ENCODE results near the gene CX3CL1. TPM values are rescaled to one million over a fixed set of nuclear protein-coding genes. Genes with fewer than 3 reads are reported as not detected.
A peak's percentile ranks its signal among the peaks of the same experiment; 100 is the strongest.

CX3CL1 gene
- total and polyA plus RNA-seq, 3 experiments from 2014 or later = not detected

- Mint-ChIP-seq H3K36me3 (peaks cover 0 to 1% (median 0%) of the 10 kb centered on the region in 3 donors), H3K9me3 (no peaks in the 10 kb centered on the region), H3K4me1 (peaks cover 0 to 4% (median 2%) of the 10 kb centered on the region in 3 donors), H3K27ac (peak overlapping the region in 1 of 8 donors; percentile 3), H3K27me3 (peaks cover 7 to 8% of the 10 kb centered on the region in 2 donors), H3K4me3 (no peak overlapping the region)
- Histone ChIP-seq H3K4me3 (ENCODE audit: low read length) (no peak overlapping the region), H3K9me3 (ENCODE audit: low read length) (no peaks in the 10 kb centered on the region), H3K36me3 (ENCODE audit: insufficient read depth, low read length) (no peaks in the 10 kb centered on the region), H3K27me3 (ENCODE audit: insufficient read depth, low read length, poor library complexity, severe bottlenecking) (no peaks in the 10 kb centered on the region), H3K4me1 (ENCODE audit: insufficient read depth, low read length) (no peaks in the 10 kb centered on the region), H3K27ac (ENCODE audit: low read depth, low read length) (no peak overlapping the region)
- ChIA-PET CTCF (no interaction called here), POLR2A (no interaction called here)
- peak in 1 of 5 donors; percentile 24 for DNase-seq
These were observed 16.2 kb downstream of the CX3CL1 start for GRCh38 chr16:57388359-57389086.

GRCh38 chr16:57389087-57389468 lies 16.8 kb downstream of the CX3CL1 start:
- no peak overlapping the region for H3K4me3 ChIP-seq (ENCODE audit: low read length)
- no peak overlapping the region for H3K4me3 Mint-ChIP-seq
- H3K36me3 Mint-ChIP-seq = peaks cover 0 to 1% (median 0%) of the 10 kb centered on the region in 3 donors
- ChIA-PET POLR2A (no interaction called here), CTCF (no interaction called here)
- no peaks in the 10 kb centered on the region for H3K9me3 Mint-ChIP-seq
- no peak for DNase-seq
- H3K4me1 ChIP-seq (ENCODE audit: insufficient read depth, low read length) = no peaks in the 10 kb centered on the region
- H3K27me3 Mint-ChIP-seq = peaks cover 11 to 14% of the 10 kb centered on the region in 2 donors
- peaks cover 0 to 4% (median 2%) of the 10 kb centered on the region in 3 donors for H3K4me1 Mint-ChIP-seq
- H3K27ac Mint-ChIP-seq = no peak overlapping the region
- H3K36me3 ChIP-seq (ENCODE audit: insufficient read depth, low read length) = no peaks in the 10 kb centered on the region
- no peaks in the 10 kb centered on the region for H3K9me3 ChIP-seq (ENCODE audit: low read length)
- H3K27me3 ChIP-seq (ENCODE audit: insufficient read depth, low read length, poor library complexity, severe bottlenecking) = no peaks in the 10 kb centered on the region
- H3K27ac ChIP-seq (ENCODE audit: low read depth, low read length) = no peak overlapping the region

- Histone ChIP-seq H3K4me1 (ENCODE audit: insufficient read depth, low read length) (no peaks in the 10 kb centered on the region), H3K27me3 (ENCODE audit: insufficient read depth, low read length, poor library complexity, severe bottlenecking) (no peaks in the 10 kb centered on the region), H3K36me3 (ENCODE audit: insufficient read depth, low read length) (no peaks in the 10 kb centered on the region), H3K4me3 (ENCODE audit: low read length) (no peak overlapping the region), H3K27ac (ENCODE audit: low read depth, low read length) (no peak overlapping the region), H3K9me3 (ENCODE audit: low read length) (no peaks in the 10 kb centered on the region)
- ChIA-PET POLR2A (no interaction called here), CTCF (no interaction called here)
- H3K4me3 Mint-ChIP-seq = no peak overlapping the region
- no peaks in the 10 kb centered on the region for H3K9me3 Mint-ChIP-seq
- H3K27ac Mint-ChIP-seq = no peak overlapping the region
- peaks cover 0 to 4% (median 2%) of the 10 kb centered on the region in 3 donors for H3K4me1 Mint-ChIP-seq
- H3K36me3 Mint-ChIP-seq = peaks cover 0 to under 1% (median 0%) of the 10 kb centered on the region in 3 donors
- DNase-seq = peak in 1 of 5 donors; percentile 8
- peaks cover 14 to 20% of the 10 kb centered on the region in 2 donors for H3K27me3 Mint-ChIP-seq
These were observed 18.5 kb downstream of the CX3CL1 start for GRCh38 chr16:57390636-57391295.

- Histone ChIP-seq H3K4me3 (ENCODE audit: low read length) (no peak overlapping the region), H3K4me1 (ENCODE audit: insufficient read depth, low read length) (no peaks in the 10 kb centered on the region), H3K36me3 (ENCODE audit: insufficient read depth, low read length) (no peaks in the 10 kb centered on the region), H3K27ac (ENCODE audit: low read depth, low read length) (no peak overlapping the region), H3K9me3 (ENCODE audit: low read length) (no peaks in the 10 kb centered on the region), H3K27me3 (ENCODE audit: insufficient read depth, low read length, poor library complexity, severe bottlenecking) (no peaks in the 10 kb centered on the region)
- Mint-ChIP-seq H3K27me3 (peaks cover 18 to 24% of the 10 kb centered on the region in 2 donors), H3K36me3 (no peaks in the 10 kb centered on the region), H3K27ac (no peak overlapping the region), H3K9me3 (no peaks in the 10 kb centered on the region), H3K4me1 (peaks cover 0 to 4% (median 2%) of the 10 kb centered on the region in 3 donors), H3K4me3 (no peak overlapping the region)
- DNase-seq = peak in 1 of 5 donors; percentile 1
- POLR2A ChIA-PET = no interaction called here
- CTCF ChIA-PET = no interaction called here
These were observed 19.0 kb downstream of the CX3CL1 start for GRCh38 chr16:57391300-57391699.

- no peaks in the 10 kb centered on the region for H3K36me3 ChIP-seq (ENCODE audit: insufficient read depth, low read length)
- CTCF ChIA-PET = no interaction called here
- POLR2A ChIA-PET = no interaction called here
- no peaks in the 10 kb centered on the region for H3K36me3 Mint-ChIP-seq
- no peak overlapping the region for H3K4me3 ChIP-seq (ENCODE audit: low read length)
- no peak for DNase-seq
- no peaks in the 10 kb centered on the region for H3K9me3 Mint-ChIP-seq
- H3K4me1 ChIP-seq (ENCODE audit: insufficient read depth, low read length) = no peaks in the 10 kb centered on the region
- no peaks in the 10 kb centered on the region for H3K4me1 Mint-ChIP-seq
- no peak overlapping the region for H3K4me3 Mint-ChIP-seq
- no peak overlapping the region for H3K27ac Mint-ChIP-seq
- H3K27me3 Mint-ChIP-seq = peaks cover 19 to 27% of the 10 kb centered on the region in 2 donors
- H3K27me3 ChIP-seq (ENCODE audit: insufficient read depth, low read length, poor library complexity, severe bottlenecking) = no peaks in the 10 kb centered on the region
- H3K27ac ChIP-seq (ENCODE audit: low read depth, low read length) = no peak overlapping the region
- no peaks in the 10 kb centered on the region for H3K9me3 ChIP-seq (ENCODE audit: low read length)
These were observed 19.4 kb downstream of the CX3CL1 start for GRCh38 chr16:57391708-57392107.

- Histone ChIP-seq H3K4me1 (ENCODE audit: insufficient read depth, low read length) (no peaks in the 10 kb centered on the region), H3K27me3 (ENCODE audit: insufficient read depth, low read length, poor library complexity, severe bottlenecking) (no peaks in the 10 kb centered on the region), H3K27ac (ENCODE audit: low read depth, low read length) (no peak overlapping the region), H3K4me3 (ENCODE audit: low read length) (no peak overlapping the region), H3K9me3 (ENCODE audit: low read length) (no peaks in the 10 kb centered on the region), H3K36me3 (ENCODE audit: insufficient read depth, low read length) (no peaks in the 10 kb centered on the region)
- Mint-ChIP-seq H3K27me3 (peaks cover 19 to 27% of the 10 kb centered on the region in 2 donors), H3K27ac (no peak overlapping the region), H3K9me3 (no peaks in the 10 kb centered on the region), H3K36me3 (no peaks in the 10 kb centered on the region), H3K4me3 (no peak overlapping the region), H3K4me1 (no peaks in the 10 kb centered on the region)
- POLR2A ChIA-PET = no interaction called here
- peak in 1 of 5 donors; percentile 6 for DNase-seq
- CTCF ChIA-PET = no interaction called here
These were observed 20.4 kb downstream of the CX3CL1 start for GRCh38 chr16:57392694-57393093.

- no peak overlapping the region for H3K27ac ChIP-seq (ENCODE audit: low read depth, low read length)
- CTCF ChIA-PET = interaction anchor here (1.2 kb wide), 1 partner anchor 9 kb away, joined by 3 read pairs; no protein-coding TSS in a partner anchor
- DNase-seq = peak in 1 of 5 donors; percentile 19
- no peak overlapping the region for H3K4me3 ChIP-seq (ENCODE audit: low read length)
- H3K9me3 ChIP-seq (ENCODE audit: low read length) = no peaks in the 10 kb centered on the region
- H3K36me3 Mint-ChIP-seq = no peaks in the 10 kb centered on the region
- no peaks in the 10 kb centered on the region for H3K27me3 ChIP-seq (ENCODE audit: insufficient read depth, low read length, poor library complexity, severe bottlenecking)
- POLR2A ChIA-PET = no interaction called here
- peaks cover 19 to 27% of the 10 kb centered on the region in 2 donors for H3K27me3 Mint-ChIP-seq
- no peaks in the 10 kb centered on the region for H3K4me1 Mint-ChIP-seq
- no peak overlapping the region for H3K27ac Mint-ChIP-seq
- H3K4me3 Mint-ChIP-seq = no peak overlapping the region
- H3K9me3 Mint-ChIP-seq = no peaks in the 10 kb centered on the region
- no peaks in the 10 kb centered on the region for H3K36me3 ChIP-seq (ENCODE audit: insufficient read depth, low read length)
- no peaks in the 10 kb centered on the region for H3K4me1 ChIP-seq (ENCODE audit: insufficient read depth, low read length)
These were observed 22.2 kb downstream of the CX3CL1 start for GRCh38 chr16:57394444-57394843.

GRCh38 chr16:57395026-57395425 lies 22.7 kb downstream of the CX3CL1 start:
- Mint-ChIP-seq H3K27ac (no peak overlapping the region), H3K9me3 (no peaks in the 10 kb centered on the region), H3K36me3 (no peaks in the 10 kb centered on the region), H3K27me3 (peaks cover 19 to 30% of the 10 kb centered on the region in 2 donors), H3K4me1 (no peaks in the 10 kb centered on the region), H3K4me3 (no peak overlapping the region)
- H3K27ac ChIP-seq (ENCODE audit: low read depth, low read length) = no peak overlapping the region
- no peaks in the 10 kb centered on the region for H3K4me1 ChIP-seq (ENCODE audit: insufficient read depth, low read length)
- ChIA-PET POLR2A (no interaction called here), CTCF (interaction anchor here (1.2 kb wide), 1 partner anchor 10 kb away, joined by 3 read pairs; no protein-coding TSS in a partner anchor)
- no peaks in the 10 kb centered on the region for H3K36me3 ChIP-seq (ENCODE audit: insufficient read depth, low read length)
- H3K27me3 ChIP-seq (ENCODE audit: insufficient read depth, low read length, poor library complexity, severe bottlenecking) = no peaks in the 10 kb centered on the region
- H3K4me3 ChIP-seq (ENCODE audit: low read length) = no peak overlapping the region
- no peaks in the 10 kb centered on the region for H3K9me3 ChIP-seq (ENCODE audit: low read length)
- no peak for DNase-seq
